HepG2 (cell line): ENCODE measurements around the gene C20orf204. TPM values are rescaled to one million over a fixed set of nuclear protein-coding genes. Genes with fewer than 3 reads are reported as not detected.
A peak's percentile ranks its signal among the peaks of the same experiment; 100 is the strongest.

Experiments used
- ARNT ChIP-seq: fragments of 450-650 bp; IDR thresholded peaks from 2 replicates; pipeline ENCODE4 v1.6.1; 2017
- ATF5 ChIP-seq: sonication (generic); formaldehyde crosslinking; IDR thresholded peaks from 2 replicates; pipeline ENCODE4 v1.4.0; 2020; ENCODE audit warnings: mild to moderate bottlenecking, low read depth, missing genetic modification reagents
- BRCA1 ChIP-seq: sonication (generic); formaldehyde crosslinking; IDR thresholded peaks from 2 replicates; pipeline ENCODE4 v1.4.0; 2020; ENCODE audit warnings: missing genetic modification reagents
- CAMTA2 ChIP-seq: sonication (generic); formaldehyde crosslinking; IDR thresholded peaks from 2 replicates; pipeline ENCODE4 v1.4.0; 2020; ENCODE audit warnings: mild to moderate bottlenecking, missing genetic modification reagents, borderline replicate concordance
- ERF ChIP-seq: IDR thresholded peaks from 2 replicates; pipeline ENCODE4 v1.6.1; 2018; ENCODE audit warnings: missing biosample characterization, missing genetic modification reagents
- ETS1 ChIP-seq: sonication (generic); formaldehyde crosslinking; IDR thresholded peaks from 2 replicates; pipeline ENCODE4 v1.4.0; 2020; ENCODE audit warnings: missing genetic modification reagents
- ETV5 ChIP-seq: IDR thresholded peaks from 2 replicates; pipeline ENCODE4 v1.6.1; 2018; ENCODE audit warnings: missing biosample characterization, missing genetic modification reagents, inconsistent platforms, borderline replicate concordance
- FOXC1 ChIP-seq: sonication (generic); formaldehyde crosslinking; IDR thresholded peaks from 2 replicates; pipeline ENCODE4 v1.8.0; 2022; ENCODE audit warnings: mild to moderate bottlenecking, missing genetic modification reagents, borderline replicate concordance
- GTF2F1 ChIP-seq: fragments of 150-350 bp; IDR thresholded peaks from 2 replicates; pipeline ENCODE4 v1.6.1; 2014; ENCODE audit warnings: low read length
- MTA1 ChIP-seq: sonication (generic); formaldehyde crosslinking; IDR thresholded peaks from 2 replicates; pipeline ENCODE4 v1.4.0; 2020; ENCODE audit warnings: missing genetic modification reagents, mild to moderate bottlenecking, borderline replicate concordance
- MTA3 ChIP-seq: sonication (generic); formaldehyde crosslinking; IDR thresholded peaks from 2 replicates; pipeline ENCODE4 v1.4.0; 2020; ENCODE audit warnings: missing genetic modification reagents
- MYPOP ChIP-seq: sonication (generic); formaldehyde crosslinking; IDR thresholded peaks from 2 replicates; pipeline ENCODE4 v1.8.1; 2023; ENCODE audit warnings: mild to moderate bottlenecking, moderate library complexity, missing genetic modification reagents
- NBN ChIP-seq: fragments of 450-650 bp; conservative IDR thresholded peaks from 2 replicates; pipeline ENCODE4 v1.6.1; 2017
- NFE2 ChIP-seq: sonication (generic); formaldehyde crosslinking; IDR thresholded peaks from 2 replicates; pipeline ENCODE4 v1.4.0; 2020; ENCODE audit warnings: missing genetic modification reagents
- PHF21A ChIP-seq: sonication (generic); formaldehyde crosslinking; IDR thresholded peaks from 2 replicates; pipeline ENCODE4 v1.5.0; 2020; ENCODE audit warnings: mild to moderate bottlenecking, missing genetic modification reagents
- RXRB ChIP-seq: IDR thresholded peaks from 2 replicates; pipeline ENCODE4 v1.6.1; 2016; ENCODE audit warnings: borderline replicate concordance, missing genetic modification reagents, missing compliant biosample characterization
- TCF7L2 ChIP-seq: IDR thresholded peaks from 2 replicates; pipeline ENCODE4 v1.6.1; 2011; ENCODE audit warnings: mild to moderate bottlenecking, low read depth, low read length, moderate library complexity
- TFDP1 ChIP-seq: IDR thresholded peaks from 2 replicates; pipeline ENCODE4 v1.6.1; 2016; ENCODE audit warnings: missing compliant biosample characterization, missing genetic modification reagents, borderline replicate concordance
- TFE3 ChIP-seq: IDR thresholded peaks from 2 replicates; pipeline ENCODE4 v1.6.1; 2016
- ZFP41 ChIP-seq: sonication (generic); formaldehyde crosslinking; IDR thresholded peaks from 2 replicates; pipeline ENCODE4 v1.4.0; 2020; ENCODE audit warnings: mild to moderate bottlenecking, missing genetic modification reagents, borderline replicate concordance
- ZNF17 ChIP-seq: sonication (generic); formaldehyde crosslinking; IDR thresholded peaks from 2 replicates; pipeline ENCODE4 v1.5.0; 2020; ENCODE audit warnings: mild to moderate bottlenecking, missing genetic modification reagents
- ZNF34 ChIP-seq: sonication (generic); formaldehyde crosslinking; IDR thresholded peaks from 2 replicates; pipeline ENCODE4 v1.4.0; 2020; ENCODE audit warnings: mild to moderate bottlenecking, missing genetic modification reagents, borderline replicate concordance
- ZNF468 ChIP-seq: sonication (generic); formaldehyde crosslinking; IDR thresholded peaks from 2 replicates; pipeline ENCODE4 v1.8.0; 2022; ENCODE audit warnings: mild to moderate bottlenecking, moderate library complexity, missing genetic modification reagents
- ZNF567 ChIP-seq: sonication (generic); formaldehyde crosslinking; IDR thresholded peaks from 2 replicates; pipeline ENCODE4 v1.8.1; 2023; ENCODE audit warnings: mild to moderate bottlenecking, missing genetic modification reagents, borderline replicate concordance
- ZNF780A ChIP-seq: sonication (generic); formaldehyde crosslinking; IDR thresholded peaks from 2 replicates; pipeline ENCODE4 v1.8.0; 2022; ENCODE audit warnings: mild to moderate bottlenecking, missing genetic modification reagents, moderate library complexity
- ZNF792 ChIP-seq: IDR thresholded peaks from 2 replicates; pipeline ENCODE4 v1.6.1; 2016
- polyA plus RNA-seq, 8 experiments: library from polyadenylated mRNA; depleted of rRNA in 3 of 8; stranded (reverse) in 7 of 8; unstranded in 1 of 8; fragments of >200 nt; fragmentation: Illumina TruSeq in 4 of 8; extraction: Trizol in 4 of 8; gene quantifications; 2 replicates each; pipeline versions ENCODE4 v1.2.1 to v1.2.3, GENCODE V29; 2011 to 2016; ENCODE audit warnings: low read depth in 4 of 8, missing spikeins in 1 of 8, mixed read lengths in 1 of 8; ENCODE audit not compliant: insufficient read depth in 1 of 8
- total RNA-seq, 5 experiments: library from RNA; depleted of rRNA; stranded (reverse); fragments of >200 nt; fragmentation: Illumina TruSeq; extraction: Trizol; gene quantifications; 2 replicates each; pipeline ENCODE4 v1.2.3, GENCODE V29; 2016; ENCODE audit warnings: low read depth in 1 of 5

C20orf204 gene
- total and polyA plus RNA-seq, 2 of the 13 experiments (the other 11 are each of a cell fraction or from before 2014, with no cell fraction given), result 22.1 to 80.0 TPM

GRCh38 chr20:64050261-64051032 lies 14.5 kb downstream of the C20orf204 start (continued):
- TF ChIP-seq ETV5 (CRISPR knock-in tag) (peak; percentile 79), NBN (no peak), RXRB (CRISPR knock-in tag) (peak; percentile 50; the same call in 1 of the 2 replicates), MTA1 (peak; percentile 79; the same call in 1 of the 2 replicates), GTF2F1 (no peak), ERF (CRISPR knock-in tag) (peak; percentile 80), ZNF792 (CRISPR knock-in tag) (peak; percentile 6; the same call in 1 of the 2 replicates), MYPOP (CRISPR knock-in tag) (peak; percentile 67; the same call in 1 of the 2 replicates), NFE2 (CRISPR knock-in tag) (0 out of 2 replicates have a peak, but pooled peaks have one; percentile 5), ZNF468 (CRISPR knock-in tag) (0 out of 2 replicates have a peak, but pooled peaks have one; percentile 77), ZFP41 (CRISPR knock-in tag) (peak; percentile 39; the same call in 1 of the 2 replicates), ZNF17 (CRISPR knock-in tag) (no peak), BRCA1 (CRISPR knock-in tag) (0 out of 2 replicates have a peak, but pooled peaks have one; percentile 66), ZNF567 (CRISPR knock-in tag) (peak; percentile 64; the same call in 1 of the 2 replicates), FOXC1 (CRISPR knock-in tag) (peak; percentile 61), TFE3 (CRISPR knock-in tag) (peak; percentile 97), TFDP1 (CRISPR knock-in tag) (peak; percentile 44), ETS1 (CRISPR knock-in tag) (no peak), ZNF780A (CRISPR knock-in tag) (no peak), TCF7L2 (no peak), CAMTA2 (no peak), ARNT (no peak), ATF5 (CRISPR knock-in tag) (no peak), MTA3 (CRISPR knock-in tag) (no peak), PHF21A (no peak), ZNF34 (no peak)
